HG03521 (cell line): Measurements from ENCODE around the gene EFTUD2.
"Not testable (repeated sequence)": the region's sequence is repeated elsewhere in the genome, so short reads cannot be mapped to it uniquely, and the experiment has no call there.

Source experiments
- ATAC-seq: cut with Tn5 transposase; IDR thresholded peaks from one replicate; pipeline ENCODE4 v1.9.1; 2021; ENCODE audit warnings: mild to moderate bottlenecking, moderate library complexity; ENCODE audit not compliant: unreplicated experiment

EFTUD2 gene

DNA sequence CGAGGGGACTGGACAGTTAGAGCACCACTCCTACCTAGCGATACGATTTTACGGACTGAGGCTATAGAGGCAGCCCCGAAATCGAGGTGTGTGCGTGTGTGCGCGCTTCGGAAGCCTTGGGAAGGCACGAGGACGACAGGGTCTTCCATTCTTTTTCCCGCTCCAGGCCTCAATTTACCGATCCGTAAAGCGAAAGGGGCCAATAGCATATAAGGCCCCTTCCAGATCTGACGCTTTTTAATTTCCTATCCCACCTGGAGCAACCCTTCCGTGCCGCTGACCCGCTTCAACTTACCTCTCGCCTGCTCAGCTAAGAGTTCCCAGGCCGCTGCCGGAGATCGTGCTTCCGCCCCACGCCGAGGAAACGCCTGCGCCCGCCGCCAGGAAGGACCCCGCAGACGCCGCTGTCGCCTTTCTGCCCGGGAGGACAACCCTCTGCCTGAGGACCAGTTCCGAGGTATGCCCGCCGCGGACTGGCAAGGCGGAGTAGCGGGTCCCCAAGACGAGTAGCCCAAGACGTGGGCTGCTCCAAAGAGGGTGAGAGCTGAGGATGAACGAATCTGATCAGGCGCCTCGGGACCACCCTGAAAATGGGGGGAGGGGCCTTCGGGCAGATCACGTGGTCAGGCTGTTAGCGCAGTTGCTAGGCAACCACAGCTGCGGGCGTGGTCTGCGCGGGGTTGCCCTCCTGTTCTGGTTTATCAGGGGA is at the start of gene EFTUD2:
TSS of gene EFTUD2 (minus strand) at position 372 of the 709 bp plus-strand sequence. CDS start 4,924 bp downstream, outside the sequence.
- ATAC-seq, result peak; percentile 68

DNA sequence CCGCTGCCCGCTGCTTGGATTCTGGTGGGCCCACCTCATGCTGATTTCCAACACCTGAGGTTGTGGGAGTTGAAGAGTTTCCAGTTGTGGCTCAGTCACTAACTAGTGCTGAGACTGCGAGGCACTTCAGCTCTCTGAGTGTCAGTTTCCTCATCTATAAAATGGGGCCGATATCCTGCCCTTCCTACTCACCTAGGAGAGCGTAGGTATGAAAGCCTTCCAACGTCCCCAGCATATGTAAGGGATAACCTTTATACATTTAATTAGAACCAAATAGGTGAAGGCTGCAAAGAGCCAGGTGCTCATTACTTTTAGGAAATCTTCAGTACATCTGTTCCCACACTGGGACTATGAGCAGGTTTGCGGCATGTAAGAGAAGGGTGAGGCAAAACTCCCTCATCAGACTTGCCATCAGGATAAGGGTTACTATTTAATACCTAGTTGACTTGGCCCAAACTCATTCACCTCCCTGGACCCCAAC is 49.1 kb upstream of the EFTUD2 start:
- no peak for ATAC-seq

DNA sequence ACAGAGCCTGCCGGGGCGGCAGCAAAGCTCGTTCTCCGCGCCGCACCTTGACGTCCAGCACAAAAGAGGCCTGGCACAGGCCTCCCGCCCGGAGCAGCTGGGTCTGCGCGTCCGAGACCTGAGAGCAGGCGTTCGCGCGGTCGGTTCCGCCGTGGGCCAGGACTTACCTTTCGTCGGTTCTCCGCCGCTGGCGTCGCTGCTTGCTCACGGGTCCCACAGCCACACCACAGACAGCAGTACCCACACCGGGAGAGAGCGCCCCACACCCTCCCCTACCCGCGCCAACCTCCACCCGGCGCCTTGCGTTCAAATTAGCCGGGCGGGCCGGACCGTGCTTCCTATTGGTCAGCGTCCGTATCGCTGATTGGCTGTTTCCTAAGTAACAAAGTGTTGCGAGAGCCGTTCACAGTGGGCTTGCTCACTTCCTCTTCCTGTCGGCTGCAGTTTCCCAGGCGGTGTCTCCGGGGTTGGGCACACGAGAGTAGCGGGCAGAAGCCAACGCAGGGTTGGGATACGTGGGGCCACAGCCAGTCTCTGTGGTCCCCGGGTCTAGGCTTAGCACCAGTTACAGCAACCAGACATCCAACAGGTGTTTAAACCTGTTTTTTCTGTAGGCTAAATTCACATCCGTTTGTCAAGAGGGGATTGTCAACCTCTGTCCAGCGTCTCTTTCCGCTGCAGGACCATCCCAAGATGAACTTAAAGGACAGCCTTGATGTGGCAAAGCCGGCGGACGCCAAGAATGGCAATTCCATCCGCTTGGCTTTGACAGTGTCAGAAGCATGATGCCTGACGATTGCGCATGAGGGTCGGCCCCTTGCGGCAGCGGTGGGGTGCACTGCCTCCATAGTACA is 48.4 kb upstream of the EFTUD2 start, which contains the start of gene KIF18B:
TSS of gene KIF18B (minus strand) at position 313 of the 854 bp plus-strand sequence. CDS start 11,429 bp downstream, outside the sequence.
- ATAC-seq, result peak; percentile 88

DNA sequence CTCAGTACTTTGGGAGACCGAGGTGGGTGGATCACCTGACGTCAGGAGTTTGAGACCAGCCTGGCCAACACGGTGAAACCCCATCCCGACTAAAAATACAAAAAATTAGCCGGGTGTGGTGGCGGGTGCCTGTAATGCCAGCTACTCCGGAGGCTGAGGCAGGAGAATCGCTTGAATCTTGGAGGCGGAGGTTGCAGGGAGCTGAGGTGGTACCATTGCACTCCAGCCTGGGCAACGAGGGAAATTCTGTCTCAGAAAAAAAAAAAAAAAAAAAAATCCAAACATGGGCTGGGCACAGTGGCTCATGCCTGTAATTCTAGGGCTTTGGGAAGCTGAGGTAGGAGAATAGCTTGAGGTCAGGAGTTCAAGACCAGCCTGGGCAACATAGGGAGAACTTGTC is 46.4 kb upstream of the EFTUD2 start:
- ATAC-seq, result not testable (repeated sequence)

DNA sequence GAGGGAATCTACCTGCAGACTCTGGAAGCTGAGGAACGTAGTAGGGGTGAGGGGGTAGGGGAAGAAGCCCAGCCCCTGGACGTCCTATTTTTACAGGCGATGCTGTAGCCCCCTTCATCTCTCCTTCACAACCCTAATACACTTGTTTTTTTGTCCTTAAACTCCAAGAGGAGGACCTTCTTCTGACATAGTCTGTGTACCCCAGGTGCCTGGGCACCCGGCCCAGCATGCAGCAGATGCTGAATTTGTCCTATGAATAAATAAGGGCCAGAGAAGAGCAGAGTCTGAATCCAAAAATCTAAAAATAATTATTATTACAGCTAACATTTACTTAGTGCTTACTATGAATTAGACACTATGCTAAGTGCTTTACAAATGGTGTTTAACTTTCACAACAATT is 43.2 kb upstream of the EFTUD2 start:
- ATAC-seq, result no peak

DNA sequence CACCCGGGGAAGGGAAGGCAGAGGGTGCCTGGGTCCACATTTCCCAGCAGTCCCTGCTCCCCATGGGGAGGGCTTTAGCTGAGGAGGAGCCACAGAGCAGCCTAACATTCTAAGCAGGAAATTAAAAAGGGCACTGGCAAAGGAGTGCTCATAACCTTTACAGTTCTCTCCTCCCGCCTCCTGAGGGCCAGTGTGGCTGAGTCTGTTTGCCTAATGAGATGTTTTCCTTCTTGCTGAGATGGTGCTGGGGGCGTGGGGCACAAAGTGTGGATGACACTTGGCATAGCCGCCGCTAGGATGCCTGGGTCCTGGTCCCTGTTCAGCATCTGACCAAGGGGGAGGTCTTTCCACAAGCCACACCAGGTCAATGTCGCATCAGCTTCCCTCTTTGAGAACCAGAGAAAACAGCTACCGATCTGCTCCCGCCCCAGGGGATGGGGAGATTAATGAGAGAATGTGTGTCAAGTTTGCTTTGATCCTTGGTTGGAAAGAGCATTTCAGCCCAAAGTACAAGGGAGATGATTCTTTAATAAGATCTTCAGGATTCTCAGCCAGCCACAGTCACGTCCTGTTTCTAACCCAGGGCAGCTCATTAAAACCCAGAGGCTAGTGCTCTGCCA is 42.6 kb upstream of the EFTUD2 start:
- no peak for ATAC-seq

DNA sequence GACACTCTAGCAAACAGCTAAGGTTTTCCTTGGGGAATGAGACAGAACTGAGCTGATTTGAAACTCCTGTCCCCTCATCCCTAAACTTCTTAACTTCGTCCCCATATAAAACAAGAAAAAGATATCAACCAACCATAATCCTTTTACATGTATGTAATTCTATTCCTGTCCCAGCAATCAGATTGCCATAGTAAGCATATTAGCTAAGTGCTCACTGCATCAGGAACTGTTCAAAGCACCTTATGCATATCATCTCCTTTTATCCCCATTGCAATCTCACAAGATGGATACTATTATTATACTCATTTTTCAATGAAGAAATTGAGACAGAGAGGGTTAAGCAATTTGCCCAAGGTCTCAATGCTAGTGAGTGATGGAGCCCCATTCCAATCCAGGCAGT is 41.5 kb upstream of the EFTUD2 start:
- ATAC-seq, result no peak

DNA sequence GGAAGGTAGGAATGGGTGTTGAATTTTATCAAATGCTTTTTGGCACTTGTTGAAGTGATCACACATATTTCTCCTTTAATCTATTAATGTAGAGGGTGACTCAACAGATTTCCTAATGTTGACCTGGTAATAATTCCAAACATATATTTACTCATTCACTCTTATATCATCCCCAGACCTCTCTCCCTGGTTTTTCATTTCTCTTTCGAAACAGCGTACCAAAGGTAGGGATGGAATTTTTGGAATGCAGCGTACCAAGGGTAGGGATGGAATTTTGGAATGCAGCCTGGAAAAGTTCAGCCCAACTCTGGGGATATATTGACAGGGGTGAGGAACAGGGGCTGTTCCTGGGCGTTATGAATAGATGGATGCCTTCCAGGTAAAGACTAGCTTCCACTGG is 41.1 kb upstream of the EFTUD2 start:
- no peak for ATAC-seq

DNA sequence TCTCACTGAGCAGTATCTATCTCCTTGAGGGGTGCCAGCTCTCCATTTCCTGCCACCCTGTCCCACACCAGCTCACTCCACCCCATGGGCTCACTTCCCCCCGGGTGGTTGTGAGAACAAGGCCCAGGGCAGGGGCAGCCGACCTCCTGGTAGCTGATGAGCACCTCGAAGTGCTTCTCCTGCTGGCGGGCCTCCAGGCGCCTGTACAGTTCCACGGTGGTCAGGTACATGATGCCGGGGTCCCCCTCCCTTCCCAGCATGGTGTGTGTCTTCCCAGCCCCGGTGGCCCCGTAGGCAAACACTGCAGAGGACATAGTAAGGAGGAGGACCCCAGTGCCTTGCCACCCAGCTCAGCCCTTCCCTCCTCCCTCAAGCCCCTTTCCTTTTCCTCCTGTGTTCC is 35.9 kb upstream of the EFTUD2 start:
- ATAC-seq, result no peak

DNA sequence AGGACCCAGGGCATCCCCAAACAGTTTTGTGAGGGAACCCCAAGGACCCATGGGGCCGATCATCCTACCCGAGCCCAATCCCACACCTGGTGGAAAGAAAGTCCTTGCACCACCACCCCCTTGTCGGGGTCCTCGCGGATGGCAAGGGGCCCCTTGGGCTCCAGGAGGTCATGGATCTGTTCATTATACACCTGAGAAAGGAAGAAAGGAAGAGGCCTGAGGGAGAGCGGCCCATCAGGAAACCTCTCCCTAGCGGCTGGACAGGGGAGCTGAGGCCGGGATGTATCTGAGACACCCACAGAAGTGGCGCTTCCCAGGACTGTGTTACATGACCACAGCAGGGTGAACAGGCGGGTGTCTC is 35.5 kb upstream of the EFTUD2 start:
- no peak for ATAC-seq

DNA sequence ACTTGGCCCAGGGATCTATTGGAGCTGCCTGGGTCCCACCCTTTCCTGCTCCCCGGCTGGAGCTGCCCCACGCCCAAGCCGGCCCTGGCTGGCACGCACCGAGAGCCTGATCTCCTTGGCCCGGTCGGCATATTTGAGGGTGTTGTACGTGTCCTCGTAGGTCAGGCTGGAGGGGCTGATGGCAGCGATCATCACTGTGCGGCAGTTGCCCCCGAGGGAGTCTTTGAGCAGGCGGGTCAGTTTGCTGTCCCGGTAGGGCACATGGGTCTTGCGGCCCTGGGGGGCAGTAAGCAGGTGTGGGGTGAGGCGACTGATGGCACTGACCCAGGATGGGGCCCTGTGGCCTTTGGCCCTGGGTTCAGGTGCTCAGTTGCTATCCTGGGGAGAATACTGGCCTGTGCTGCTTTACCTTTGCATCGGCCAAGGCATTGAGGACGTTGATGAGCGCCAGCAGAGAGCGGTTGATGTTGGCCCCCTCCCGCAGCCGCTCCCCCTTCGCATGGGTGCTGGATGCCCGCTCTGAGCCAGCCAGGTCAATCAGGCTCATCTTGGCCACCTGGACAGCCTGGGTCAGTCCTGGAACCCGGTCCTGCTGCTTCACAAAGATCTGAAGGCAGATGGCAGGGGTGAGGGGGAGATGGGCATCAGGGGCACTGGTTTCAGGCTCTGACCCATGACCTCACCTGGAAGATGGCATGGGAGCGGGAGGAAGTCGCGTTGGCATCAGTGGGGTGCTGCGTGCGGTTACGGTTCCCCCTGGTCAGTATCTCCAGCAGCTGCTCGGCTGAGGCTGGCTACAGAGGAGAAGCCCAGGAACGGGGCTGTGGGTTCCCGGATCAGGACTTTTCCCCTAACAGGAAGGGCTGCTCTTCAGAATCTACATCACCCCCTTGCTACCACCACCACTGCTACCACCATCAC is 34.8 kb upstream of the EFTUD2 start:
- no peak for ATAC-seq

DNA sequence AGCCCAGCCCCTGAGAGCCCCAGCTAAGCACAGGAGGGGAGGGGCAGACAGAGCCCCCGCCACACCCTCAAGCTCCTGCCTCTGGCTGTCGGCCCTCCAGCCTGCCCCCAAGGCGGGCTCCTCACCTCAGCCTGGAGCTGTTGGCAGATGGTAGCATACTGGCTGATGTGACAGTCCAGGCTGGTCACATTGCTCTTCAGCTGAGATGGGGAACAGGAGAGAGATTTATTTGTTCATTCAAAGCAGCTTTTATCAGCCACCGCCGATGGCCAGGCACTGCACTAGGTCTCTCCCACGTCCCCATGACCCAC is 33.5 kb upstream of the EFTUD2 start:
- ATAC-seq, result no peak

DNA sequence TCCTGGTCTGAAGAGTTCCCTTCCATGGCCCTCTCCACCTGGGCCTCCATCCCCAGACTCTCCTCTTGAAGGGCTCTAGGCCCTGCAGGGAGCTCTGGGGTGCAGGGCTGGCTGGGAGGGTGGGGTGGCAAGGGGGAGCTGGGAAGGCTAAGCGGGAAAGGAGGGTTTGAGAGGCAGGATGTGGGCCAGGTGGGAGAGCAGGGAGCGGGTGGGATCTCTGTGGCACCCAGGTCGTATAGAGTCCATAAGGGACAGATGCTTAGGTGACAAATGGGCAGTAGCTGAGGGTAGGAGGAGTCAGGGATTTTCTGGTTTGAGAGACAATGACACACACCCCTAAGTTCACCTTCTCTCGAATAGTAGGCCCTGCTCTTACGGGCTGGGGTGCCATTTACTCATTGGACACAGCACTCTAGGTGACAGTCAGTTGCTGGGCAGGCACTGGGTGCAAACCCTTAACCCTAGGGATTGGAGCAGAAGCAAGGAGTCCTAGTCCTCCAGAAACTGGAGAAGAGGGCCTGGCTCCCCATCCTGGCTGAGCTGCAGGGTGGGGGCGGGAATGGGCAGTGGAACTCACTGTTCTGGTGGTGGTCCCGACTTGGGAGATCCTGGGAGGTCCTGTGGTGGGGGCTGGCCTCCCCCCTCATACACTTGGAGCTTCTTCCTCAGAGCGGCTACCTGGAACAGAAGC is 33.0 kb upstream of the EFTUD2 start:
- no peak for ATAC-seq

DNA sequence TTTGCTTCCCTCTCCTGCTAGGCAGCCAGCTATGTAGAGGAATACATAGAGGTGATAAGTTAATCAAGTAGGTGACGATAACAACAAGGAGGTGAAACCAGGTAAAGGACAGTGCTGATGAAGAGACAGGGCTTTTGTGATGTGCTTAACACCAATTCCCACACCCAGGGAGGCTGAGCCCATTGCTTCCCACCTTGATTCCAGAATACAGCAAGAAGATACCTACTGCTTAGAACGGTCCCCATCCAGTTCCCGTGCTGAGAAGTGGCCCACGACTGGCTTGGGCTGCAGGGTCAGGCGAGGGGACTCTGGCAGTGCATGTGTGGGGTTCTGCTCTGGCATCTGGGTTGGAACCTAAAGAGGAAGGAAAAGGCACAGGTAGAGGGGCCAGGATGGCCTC is 32.1 kb upstream of the EFTUD2 start:
- ATAC-seq, result no peak

DNA sequence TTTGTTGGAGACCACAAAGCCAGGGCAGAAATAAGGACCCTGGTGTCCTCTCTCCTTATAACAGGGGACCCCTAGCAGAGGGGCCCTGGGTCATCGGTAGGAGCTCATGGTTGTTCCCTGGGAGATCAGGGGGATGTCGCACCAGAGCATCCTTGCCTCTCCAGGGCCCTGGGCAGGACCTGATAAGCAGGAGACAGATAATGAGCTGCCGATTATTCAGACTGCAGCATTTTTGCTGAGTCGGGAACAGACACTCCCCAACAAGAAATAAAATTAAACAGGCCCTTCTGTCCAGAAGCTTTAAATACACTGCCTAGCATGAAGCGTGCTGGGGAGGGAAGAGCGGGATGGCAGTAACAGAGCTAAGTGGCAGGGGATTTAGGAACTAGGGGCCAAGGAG is 31.4 kb upstream of the EFTUD2 start:
- ATAC-seq, result no peak

DNA sequence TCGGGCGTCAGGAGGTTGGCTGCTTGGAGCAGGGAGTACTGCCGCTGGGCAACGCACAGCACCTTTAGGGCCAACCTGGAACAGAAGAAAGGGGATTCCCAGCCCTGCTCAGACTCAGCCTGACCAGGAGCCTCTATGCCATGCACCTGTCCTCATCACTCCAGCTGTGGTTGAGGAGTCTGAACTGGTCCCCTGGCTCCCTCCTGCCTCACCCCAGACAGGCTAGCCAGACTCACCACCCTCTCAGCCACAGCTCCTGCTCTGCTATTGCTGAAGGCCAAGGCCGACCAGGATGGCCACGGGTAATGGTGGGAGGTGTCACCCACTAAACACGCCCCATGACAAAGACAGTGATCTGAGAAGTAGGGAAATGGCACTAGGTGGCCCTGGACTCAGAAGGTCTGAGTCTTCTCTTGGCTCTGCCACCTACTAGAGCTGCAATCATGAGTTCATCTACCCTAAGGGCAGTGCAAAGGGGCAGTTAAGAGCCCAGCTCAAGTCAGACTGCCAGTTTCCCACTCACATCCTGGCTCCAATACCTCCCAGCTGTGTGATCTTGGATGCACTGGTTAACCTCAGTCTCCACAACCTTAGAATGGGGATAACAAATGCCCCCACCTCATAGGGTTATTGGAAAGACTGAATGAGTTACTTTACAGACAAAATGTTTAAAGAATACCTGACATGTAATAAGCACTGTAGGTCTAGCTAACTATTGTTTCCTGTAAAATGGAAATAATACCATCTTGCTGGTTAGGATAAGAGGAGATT is 29.9 kb upstream of the EFTUD2 start:
- no peak for ATAC-seq

DNA sequence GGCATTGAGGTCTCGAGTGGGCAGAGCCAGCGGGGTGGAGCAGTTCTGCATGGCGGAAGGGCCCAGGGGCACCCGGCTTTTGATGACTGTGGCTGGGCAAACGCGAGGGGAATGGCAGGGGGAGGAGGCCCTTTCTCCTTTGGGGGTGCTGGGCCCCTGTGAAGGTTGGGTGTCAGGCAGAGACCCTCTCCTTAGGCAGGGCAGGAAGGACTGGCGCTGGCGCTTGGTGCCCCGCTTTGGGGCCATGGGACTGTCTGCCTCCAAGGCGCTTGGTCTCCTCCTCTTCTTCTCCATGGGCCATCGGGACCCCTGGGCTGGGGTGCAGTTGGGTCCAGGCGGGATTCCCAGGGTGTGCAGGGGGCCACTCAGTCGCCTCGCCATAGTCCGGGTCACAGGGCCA is 28.9 kb upstream of the EFTUD2 start:
- no peak for ATAC-seq

DNA sequence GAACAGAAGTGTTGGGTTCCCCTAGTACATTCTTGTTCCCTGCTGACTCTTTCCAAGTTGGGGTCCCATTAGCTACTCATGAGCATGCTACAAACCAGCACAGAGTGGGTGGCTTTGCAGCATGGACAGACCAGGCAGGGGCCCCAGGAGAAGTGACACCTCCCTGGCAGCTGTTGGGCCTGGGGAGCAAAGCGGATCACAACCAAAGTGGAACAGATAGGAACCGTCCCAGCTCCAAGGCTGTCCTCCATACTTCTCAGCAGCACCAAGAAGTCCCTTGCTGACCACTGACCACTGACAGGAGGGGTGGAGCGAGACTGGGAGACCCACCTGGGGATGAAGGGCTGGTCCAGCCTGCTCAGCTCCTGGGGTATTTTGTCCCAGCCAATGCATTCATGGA is 28.5 kb upstream of the EFTUD2 start:
- ATAC-seq, result no peak

DNA sequence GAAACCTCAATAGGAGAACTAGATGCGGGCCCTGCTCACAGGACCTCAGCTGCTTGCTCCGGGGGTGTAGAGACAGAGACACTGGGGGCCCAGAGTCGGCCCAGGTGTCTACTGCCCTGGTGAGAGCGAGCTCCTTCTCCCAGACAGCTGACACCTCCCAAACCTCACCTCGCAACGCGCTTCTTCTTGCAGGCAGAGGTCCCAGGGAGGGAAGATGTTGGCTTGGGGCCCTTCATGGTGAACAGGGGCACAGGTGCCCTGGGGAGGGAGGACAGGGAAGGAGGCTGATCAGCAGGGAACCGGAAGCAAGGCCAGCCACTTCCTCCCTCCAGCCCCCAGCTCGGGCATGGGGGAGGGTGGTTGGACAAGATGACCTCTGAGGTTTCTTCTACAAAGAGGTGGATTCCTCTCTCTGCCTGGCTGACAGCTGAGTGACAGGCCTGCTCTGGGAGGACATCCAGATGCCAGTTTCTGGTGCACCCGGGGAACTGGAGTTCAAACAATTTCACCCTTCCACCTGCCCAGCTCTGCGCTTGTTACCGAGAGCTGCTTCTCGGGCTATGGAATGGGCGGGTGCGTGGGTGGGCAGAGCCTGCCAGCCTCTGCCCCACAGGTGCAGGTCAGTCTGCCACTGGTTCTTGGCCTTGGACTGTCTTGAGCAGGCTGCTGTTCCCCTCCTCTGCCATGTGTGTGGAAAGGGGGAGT is 27.7 kb upstream of the EFTUD2 start:
- no peak for ATAC-seq
